ENCODE measurements around the gene FRMPD1.

GRCh38 chr9:37775216-37775919 is 124.6 kb downstream of the FRMPD1 start:
- TF ChIP-seq, protein P1, sequence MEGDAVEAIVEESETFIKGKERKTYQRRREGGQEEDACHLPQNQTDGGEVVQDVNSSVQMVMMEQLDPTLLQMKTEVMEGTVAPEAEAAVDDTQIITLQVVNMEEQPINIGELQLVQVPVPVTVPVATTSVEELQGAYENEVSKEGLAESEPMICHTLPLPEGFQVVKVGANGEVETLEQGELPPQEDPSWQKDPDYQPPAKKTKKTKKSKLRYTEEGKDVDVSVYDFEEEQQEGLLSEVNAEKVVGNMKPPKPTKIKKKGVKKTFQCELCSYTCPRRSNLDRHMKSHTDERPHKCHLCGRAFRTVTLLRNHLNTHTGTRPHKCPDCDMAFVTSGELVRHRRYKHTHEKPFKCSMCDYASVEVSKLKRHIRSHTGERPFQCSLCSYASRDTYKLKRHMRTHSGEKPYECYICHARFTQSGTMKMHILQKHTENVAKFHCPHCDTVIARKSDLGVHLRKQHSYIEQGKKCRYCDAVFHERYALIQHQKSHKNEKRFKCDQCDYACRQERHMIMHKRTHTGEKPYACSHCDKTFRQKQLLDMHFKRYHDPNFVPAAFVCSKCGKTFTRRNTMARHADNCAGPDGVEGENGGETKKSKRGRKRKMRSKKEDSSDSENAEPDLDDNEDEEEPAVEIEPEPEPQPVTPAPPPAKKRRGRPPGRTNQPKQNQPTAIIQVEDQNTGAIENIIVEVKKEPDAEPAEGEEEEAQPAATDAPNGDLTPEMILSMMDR (conservative IDR thresholded peaks at IDR 0.05), result no peak
- no peak for TF ChIP-seq EZH2 (IDR thresholded peaks at IDR 0.05; ENCODE audit: low read depth)
